Fibroblast of pulmonary artery (primary cell): ENCODE data around the gene IGSF5.
"Not testable (repeated sequence)": the region's sequence is repeated elsewhere in the genome, so short reads cannot be mapped to it uniquely, and the experiment has no call there.

ENCODE experiments used
- DNase-seq: peaks from one replicate; pipeline ENCODE4 v3.0.0-alpha.2; 2010; ENCODE audit warnings: low read depth
- H3K4me3 ChIP-seq: replicated peaks from 2 replicates; pipeline ENCODE4 v1.5.1; 2011; ENCODE audit warnings: low read depth, mild to moderate bottlenecking, control low read depth, low read length, moderate library complexity
- TF ChIP-seq, protein P1 (sequence below): IDR thresholded peaks from 2 replicates; pipeline ENCODE4 v1.5.1; 2011; ENCODE audit warnings: mild to moderate bottlenecking, control low read depth, low read length, inconsistent platforms; ENCODE audit errors: missing control alignments

Gene IGSF5

DNA sequence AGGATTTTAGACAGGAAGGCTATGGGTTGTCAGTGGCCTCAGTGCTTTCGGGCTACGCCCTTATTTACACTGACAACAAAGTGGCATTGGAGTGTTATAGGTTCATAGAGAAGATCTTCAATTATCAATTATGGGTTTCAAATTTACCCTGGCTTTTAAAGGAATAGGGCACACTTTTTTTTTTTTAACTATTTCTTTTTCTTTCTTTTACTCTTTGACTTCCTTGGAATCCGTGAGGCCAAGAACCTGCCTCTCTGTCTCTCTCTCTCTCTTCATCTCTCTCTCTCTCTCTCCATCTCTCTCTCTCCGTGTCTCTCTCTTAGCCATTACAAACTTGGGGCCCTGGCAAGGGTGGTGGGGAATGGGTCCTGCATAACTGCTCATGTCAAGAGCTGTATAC is at the start of gene IGSF5:
Gene IGSF5, plus strand, starts transcription at position 301 of the 400 bp plus-strand sequence. CDS start 327 bp downstream, outside the sequence.
- not testable (repeated sequence) for H3K4me3 ChIP-seq, DNase-seq

DNA sequence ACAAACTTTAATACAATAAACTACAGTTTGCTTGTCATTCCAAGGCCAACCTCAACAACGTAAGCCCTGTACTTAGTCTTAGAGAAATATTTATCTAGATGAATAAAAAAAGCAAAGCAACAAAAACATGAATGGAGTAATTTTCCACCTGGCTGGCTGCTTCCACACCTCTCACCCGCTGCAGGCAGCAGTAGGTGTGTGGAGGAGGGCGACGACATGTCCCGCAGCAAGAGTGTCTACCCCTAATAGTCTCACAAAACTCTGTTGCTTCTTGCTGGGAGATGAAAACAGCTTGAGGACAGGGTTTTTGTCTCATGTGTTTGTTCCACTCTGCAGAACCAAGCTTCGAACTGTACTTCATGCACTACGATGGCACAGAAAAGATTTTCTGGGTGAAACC is 48.8 kb upstream of the IGSF5 start:
- DNase-seq, result no peak
- no peak overlapping the region for H3K4me3 ChIP-seq
- TF ChIP-seq, protein P1, sequence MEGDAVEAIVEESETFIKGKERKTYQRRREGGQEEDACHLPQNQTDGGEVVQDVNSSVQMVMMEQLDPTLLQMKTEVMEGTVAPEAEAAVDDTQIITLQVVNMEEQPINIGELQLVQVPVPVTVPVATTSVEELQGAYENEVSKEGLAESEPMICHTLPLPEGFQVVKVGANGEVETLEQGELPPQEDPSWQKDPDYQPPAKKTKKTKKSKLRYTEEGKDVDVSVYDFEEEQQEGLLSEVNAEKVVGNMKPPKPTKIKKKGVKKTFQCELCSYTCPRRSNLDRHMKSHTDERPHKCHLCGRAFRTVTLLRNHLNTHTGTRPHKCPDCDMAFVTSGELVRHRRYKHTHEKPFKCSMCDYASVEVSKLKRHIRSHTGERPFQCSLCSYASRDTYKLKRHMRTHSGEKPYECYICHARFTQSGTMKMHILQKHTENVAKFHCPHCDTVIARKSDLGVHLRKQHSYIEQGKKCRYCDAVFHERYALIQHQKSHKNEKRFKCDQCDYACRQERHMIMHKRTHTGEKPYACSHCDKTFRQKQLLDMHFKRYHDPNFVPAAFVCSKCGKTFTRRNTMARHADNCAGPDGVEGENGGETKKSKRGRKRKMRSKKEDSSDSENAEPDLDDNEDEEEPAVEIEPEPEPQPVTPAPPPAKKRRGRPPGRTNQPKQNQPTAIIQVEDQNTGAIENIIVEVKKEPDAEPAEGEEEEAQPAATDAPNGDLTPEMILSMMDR, result no peak

DNA sequence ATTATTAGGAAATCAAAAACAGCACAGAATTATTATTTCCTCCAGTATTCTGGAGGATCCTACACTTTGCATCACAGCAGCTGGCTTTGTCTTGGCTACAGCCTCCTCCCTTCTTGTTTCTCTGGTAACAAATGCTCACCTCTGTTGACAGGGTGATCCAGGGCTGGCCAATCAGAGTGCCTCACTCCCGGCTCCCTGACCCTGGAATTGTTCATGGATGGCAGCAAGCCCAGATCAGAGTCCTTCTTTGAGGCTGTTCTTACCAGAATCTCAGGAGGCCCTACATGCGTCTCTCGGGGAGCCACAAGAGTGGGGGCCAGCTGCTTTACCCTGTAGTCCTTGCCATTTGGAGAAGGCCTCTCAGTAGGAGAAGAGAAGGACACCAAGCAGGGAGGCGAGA is 48.4 kb upstream of the IGSF5 start:
- TF ChIP-seq, protein P1, result no peak
- no peak overlapping the region for H3K4me3 ChIP-seq
- no peak for DNase-seq

DNA sequence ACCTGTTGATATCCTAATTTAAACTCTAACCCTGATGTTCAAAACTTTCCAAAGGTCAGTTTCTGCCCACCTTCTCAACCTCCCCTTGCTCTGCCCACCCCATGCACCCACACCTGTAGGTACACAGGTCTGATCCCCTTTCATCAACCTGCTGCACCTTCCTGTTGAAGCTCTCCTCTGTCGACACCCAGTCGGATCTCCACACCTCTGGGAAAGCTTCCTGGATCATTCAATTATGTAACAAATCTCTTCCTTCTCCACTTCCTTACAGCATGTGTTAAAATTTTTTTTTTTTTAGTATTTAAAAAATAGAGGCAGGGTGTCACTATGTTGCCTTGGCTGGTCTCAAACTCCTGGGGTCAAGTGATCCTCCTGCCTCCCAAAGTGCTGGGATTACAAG is 44.7 kb upstream of the IGSF5 start:
- DNase-seq, result no peak
- TF ChIP-seq, protein P1, result no peak
- H3K4me3 ChIP-seq, result no peak overlapping the region

DNA sequence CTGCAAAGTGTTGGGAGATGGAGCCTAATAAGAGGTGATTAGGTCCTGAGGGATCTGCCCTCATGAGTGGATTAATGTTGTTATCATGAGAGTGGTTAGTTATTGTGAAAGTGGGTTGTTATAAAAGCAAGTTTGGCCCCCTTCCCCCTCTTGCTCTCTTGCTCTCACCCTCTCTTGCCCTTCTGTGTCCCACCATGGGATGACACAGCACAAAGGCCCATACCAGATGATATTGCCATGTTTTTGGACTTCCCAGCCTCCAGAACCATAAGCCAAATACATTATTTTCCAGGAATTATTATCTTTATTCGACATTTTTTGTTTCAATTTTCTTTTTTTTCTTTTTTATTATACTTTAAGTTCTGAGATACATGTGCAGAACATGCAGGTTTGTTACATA is 41.4 kb upstream of the IGSF5 start:
- no peak for DNase-seq
- TF ChIP-seq, protein P1, result no peak
- H3K4me3 ChIP-seq, result no peak overlapping the region

DNA sequence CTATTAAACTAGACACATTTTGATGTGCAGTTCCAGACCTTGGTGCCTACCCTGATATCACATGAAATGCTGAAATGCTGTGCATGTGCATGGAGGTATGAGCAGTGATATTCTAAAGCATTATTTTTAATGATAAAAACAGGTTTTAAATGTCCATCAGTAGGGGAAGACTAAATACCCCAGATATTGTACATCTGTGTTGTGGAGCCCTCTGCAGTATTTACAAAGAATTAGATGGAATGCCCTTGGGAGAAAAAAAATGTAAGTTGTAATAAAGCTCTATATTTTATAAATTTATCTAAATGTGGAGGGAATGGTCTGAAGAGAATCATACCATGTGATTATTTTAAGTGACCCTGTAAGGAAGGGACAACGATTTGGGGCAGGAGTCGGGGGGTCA is 39.1 kb upstream of the IGSF5 start:
- no peak overlapping the region for H3K4me3 ChIP-seq
- no peak for DNase-seq
- TF ChIP-seq, protein P1, result no peak

DNA sequence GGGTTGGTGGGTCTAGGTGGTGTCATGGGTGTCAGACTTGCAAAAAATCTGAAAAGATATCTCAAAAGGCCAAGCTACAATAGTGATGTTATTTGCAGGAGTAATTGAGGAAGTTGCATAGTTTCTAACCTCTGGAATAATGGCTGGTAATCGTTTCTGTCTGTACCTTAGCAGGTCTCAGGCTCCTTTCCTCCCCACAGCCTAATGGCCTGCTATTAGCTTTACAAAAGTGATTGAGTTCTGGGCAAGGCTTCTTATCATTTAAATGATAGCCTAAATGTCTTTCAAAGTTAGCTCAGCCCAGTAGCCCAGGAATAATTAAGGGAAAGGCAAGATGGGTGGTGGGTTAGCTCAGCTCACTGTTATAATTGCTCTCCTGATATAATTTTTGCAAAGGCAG is 37.7 kb upstream of the IGSF5 start:
- TF ChIP-seq, protein P1, result no peak
- no peak overlapping the region for H3K4me3 ChIP-seq
- no peak for DNase-seq
